OCI-LY1 (cell line): ENCODE data around the gene CDC73.

Source experiments
- H2AFZ ChIP-seq: fragments of 200-600 bp; sonication (generic), shearing (Covaris generic); 2 replicates; pipeline ENCODE4 v1.6.0; 2014; ENCODE audit warnings: antibody characterized with exemption, mild to moderate bottlenecking, low read length
- H3F3A ChIP-seq: fragments of 200-600 bp; sonication (generic), shearing (Covaris generic); 2 replicates; pipeline ENCODE4 v1.6.0; 2014; ENCODE audit warnings: mild to moderate bottlenecking, antibody characterized with exemption, low read length, moderate library complexity; ENCODE audit not compliant: insufficient read depth
- H3K27ac ChIP-seq: fragments of 200-600 bp; sonication (generic); 2 replicates; pipeline ENCODE4 v1.5.1; 2014; ENCODE audit warnings: low read length, mixed run types, mild to moderate bottlenecking, low read depth; ENCODE audit not compliant: poor library complexity, severe bottlenecking
- H3K27me3 ChIP-seq: fragments of 200-600 bp; sonication (generic); 2 replicates; pipeline ENCODE4 v1.6.0; 2014; ENCODE audit warnings: antibody characterized with exemption, mild to moderate bottlenecking, low read length, moderate library complexity; ENCODE audit not compliant: insufficient read depth
- H3K36me3 ChIP-seq: fragments of 200-600 bp; sonication (generic); 2 replicates; pipeline ENCODE4 v1.6.1; 2014; ENCODE audit warnings: mild to moderate bottlenecking, antibody characterized with exemption, low read length, moderate library complexity, mixed read lengths; ENCODE audit not compliant: insufficient read depth
- H3K4me1 ChIP-seq: fragments of 200-600 bp; sonication (generic); 2 replicates; pipeline ENCODE4 v1.5.1; 2014; ENCODE audit warnings: mild to moderate bottlenecking, low read length, moderate library complexity; ENCODE audit not compliant: insufficient read depth, severe bottlenecking
- H3K4me2 ChIP-seq: fragments of 200-600 bp; sonication (generic), shearing (Covaris generic); 2 replicates; pipeline ENCODE4 v1.6.1; 2014; ENCODE audit warnings: low read length
- H3K4me3 ChIP-seq: fragments of 200-600 bp; sonication (generic); 2 replicates; pipeline ENCODE4 v1.5.1; 2014; ENCODE audit warnings: low read length, low read depth, mild to moderate bottlenecking, mixed read lengths; ENCODE audit not compliant: poor library complexity, severe bottlenecking
- H3K79me2 ChIP-seq: fragments of 200-600 bp; shearing (Covaris generic); 2 replicates; pipeline ENCODE4 v1.6.1; 2016; ENCODE audit warnings: mixed run types, low read length, mixed read lengths; ENCODE audit not compliant: insufficient read depth
- H3K9ac ChIP-seq: fragments of 200-600 bp; sonication (generic), shearing (Covaris generic); 2 replicates; pipeline ENCODE4 v1.6.1; 2014; ENCODE audit warnings: mild to moderate bottlenecking, low read length, mixed read lengths
- H3K9me2 ChIP-seq: fragments of 200-600 bp; sonication (generic), shearing (Covaris generic); 2 replicates; pipeline ENCODE4 v1.6.1; 2014; ENCODE audit warnings: low read depth, mild to moderate bottlenecking, low read length, mixed read lengths
- H3K9me3 ChIP-seq: fragments of 200-600 bp; shearing (Covaris generic); 2 replicates; pipeline ENCODE4 v1.6.1; 2014; ENCODE audit warnings: low read length, mixed read lengths
- H4K20me1 ChIP-seq: fragments of 200-600 bp; sonication (generic), shearing (Covaris generic); 2 replicates; pipeline ENCODE4 v1.6.0; 2016; ENCODE audit warnings: mild to moderate bottlenecking, low read length; ENCODE audit not compliant: insufficient read depth
- EZH2 ChIP-seq: fragments of 200-600 bp; sonication (generic), shearing (Covaris generic); IDR thresholded peaks from 2 replicates; pipeline ENCODE4 v1.8.0; 2017; ENCODE audit warnings: borderline replicate concordance, mixed run types, mild to moderate bottlenecking, antibody characterized with exemption, low read length, moderate library complexity, mixed read lengths
- TF ChIP-seq, protein P1 (sequence below): fragments of 200-600 bp; sonication (generic), shearing (Covaris generic); IDR thresholded peaks from 2 replicates; pipeline ENCODE4 v1.5.1; 2017; ENCODE audit warnings: mild to moderate bottlenecking, antibody characterized with exemption, low read length, moderate library complexity, mixed read lengths

CDC73 gene

DNA sequence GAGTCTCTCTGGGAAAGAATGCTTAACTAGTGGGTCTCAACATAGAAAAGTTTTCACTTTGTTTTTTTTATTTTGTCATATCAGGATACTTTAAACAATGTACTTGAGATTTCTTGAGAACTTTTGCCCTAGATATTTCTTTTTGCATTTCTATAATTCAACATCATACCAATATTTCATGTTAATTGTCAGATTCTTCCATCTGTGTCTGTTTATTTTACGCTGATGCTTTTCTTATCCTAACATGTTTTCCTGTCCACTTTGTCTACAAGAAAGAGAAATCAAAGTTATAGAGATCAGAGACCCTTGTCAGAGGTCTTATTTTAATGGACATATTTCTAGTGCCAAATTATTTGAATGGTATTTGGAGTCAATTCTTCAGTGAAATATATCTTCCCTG is 160.1 kb downstream of the CDC73 start:
- Histone ChIP-seq H3K9ac (no peak overlapping the region), H3K4me2 (no peak overlapping the region), H2AFZ (no peak overlapping the region), H3K27me3 (no peaks in the 10 kb centered on the region), H4K20me1 (no peaks in the 10 kb centered on the region), H3K4me1 (no peaks in the 10 kb centered on the region), H3K27ac (no peak overlapping the region), H3K79me2 (no peaks in the 10 kb centered on the region), H3K9me3 (no peaks in the 10 kb centered on the region), H3K4me3 (no peak overlapping the region), H3K36me3 (no peaks in the 10 kb centered on the region), H3F3A (no peaks in the 10 kb centered on the region), H3K9me2 (no peaks in the 10 kb centered on the region)
- TF ChIP-seq EZH2, result no peak
- TF ChIP-seq, protein P1, sequence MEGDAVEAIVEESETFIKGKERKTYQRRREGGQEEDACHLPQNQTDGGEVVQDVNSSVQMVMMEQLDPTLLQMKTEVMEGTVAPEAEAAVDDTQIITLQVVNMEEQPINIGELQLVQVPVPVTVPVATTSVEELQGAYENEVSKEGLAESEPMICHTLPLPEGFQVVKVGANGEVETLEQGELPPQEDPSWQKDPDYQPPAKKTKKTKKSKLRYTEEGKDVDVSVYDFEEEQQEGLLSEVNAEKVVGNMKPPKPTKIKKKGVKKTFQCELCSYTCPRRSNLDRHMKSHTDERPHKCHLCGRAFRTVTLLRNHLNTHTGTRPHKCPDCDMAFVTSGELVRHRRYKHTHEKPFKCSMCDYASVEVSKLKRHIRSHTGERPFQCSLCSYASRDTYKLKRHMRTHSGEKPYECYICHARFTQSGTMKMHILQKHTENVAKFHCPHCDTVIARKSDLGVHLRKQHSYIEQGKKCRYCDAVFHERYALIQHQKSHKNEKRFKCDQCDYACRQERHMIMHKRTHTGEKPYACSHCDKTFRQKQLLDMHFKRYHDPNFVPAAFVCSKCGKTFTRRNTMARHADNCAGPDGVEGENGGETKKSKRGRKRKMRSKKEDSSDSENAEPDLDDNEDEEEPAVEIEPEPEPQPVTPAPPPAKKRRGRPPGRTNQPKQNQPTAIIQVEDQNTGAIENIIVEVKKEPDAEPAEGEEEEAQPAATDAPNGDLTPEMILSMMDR, result no peak

DNA sequence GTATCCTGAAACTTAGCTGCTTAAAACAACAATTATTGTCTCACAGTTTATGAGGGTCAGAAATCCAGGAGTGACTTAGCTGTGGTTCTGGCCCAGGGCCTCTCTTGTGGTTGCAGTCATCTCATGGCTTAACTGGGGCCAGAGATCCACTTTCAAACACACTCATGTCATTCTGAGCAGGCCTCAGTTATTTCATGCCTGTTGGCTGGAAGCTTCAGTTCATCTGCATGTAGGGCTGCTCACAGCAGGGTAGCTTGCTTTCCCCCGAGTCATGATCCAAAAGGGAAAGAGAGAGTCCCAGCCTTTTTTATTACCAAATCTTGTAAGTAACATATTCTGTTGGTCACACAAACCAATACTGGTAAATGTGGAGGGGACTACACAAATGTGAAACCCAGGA is 161.2 kb downstream of the CDC73 start:
- H3K27ac ChIP-seq, result no peak overlapping the region
- no peaks in the 10 kb centered on the region for H3K27me3 ChIP-seq
- H3K9ac ChIP-seq, result no peak overlapping the region
- no peak overlapping the region for H2AFZ ChIP-seq
- no peaks in the 10 kb centered on the region for H3F3A ChIP-seq
- H3K79me2 ChIP-seq, result no peaks in the 10 kb centered on the region
- H3K9me3 ChIP-seq, result no peaks in the 10 kb centered on the region
- no peaks in the 10 kb centered on the region for H3K9me2 ChIP-seq
- no peaks in the 10 kb centered on the region for H3K36me3 ChIP-seq
- H3K4me3 ChIP-seq, result no peak overlapping the region
- no peaks in the 10 kb centered on the region for H3K4me1 ChIP-seq
- TF ChIP-seq, protein P1, result no peak
- TF ChIP-seq EZH2, result no peak
- no peak overlapping the region for H3K4me2 ChIP-seq
- H4K20me1 ChIP-seq, result no peaks in the 10 kb centered on the region

DNA sequence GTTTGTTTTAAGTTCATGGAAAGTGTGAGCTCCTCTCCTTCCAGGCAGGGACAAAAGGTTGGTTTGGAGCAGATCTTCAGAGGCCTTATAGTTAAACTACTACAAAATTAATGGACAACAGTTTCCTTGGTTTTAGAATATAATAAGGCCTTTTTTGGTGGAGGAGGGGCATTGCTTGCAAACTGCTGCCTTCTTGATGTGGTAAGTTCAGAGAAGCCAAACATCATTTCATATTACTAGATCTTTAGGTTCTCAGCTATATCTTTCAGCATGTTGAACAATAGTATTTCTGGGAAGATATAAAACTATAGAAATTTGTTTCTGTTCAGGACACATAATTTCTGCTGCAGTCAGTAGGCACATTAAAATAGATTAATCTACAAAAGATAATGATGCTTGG is 162.4 kb downstream of the CDC73 start:
- H3K27ac ChIP-seq, result no peak overlapping the region
- no peaks in the 10 kb centered on the region for H3K27me3 ChIP-seq
- H3K9me2 ChIP-seq, result no peaks in the 10 kb centered on the region

More for the DNA sequence above, 162.4 kb downstream of the CDC73 start:
- TF ChIP-seq EZH2, result no peak
- TF ChIP-seq, protein P1, result no peak
- no peak overlapping the region for H3K4me2 ChIP-seq
- no peaks in the 10 kb centered on the region for H3F3A ChIP-seq
- no peaks in the 10 kb centered on the region for H3K4me1 ChIP-seq
- H3K79me2 ChIP-seq, result no peaks in the 10 kb centered on the region
- H3K4me3 ChIP-seq, result no peak overlapping the region
- no peaks in the 10 kb centered on the region for H3K36me3 ChIP-seq
- H4K20me1 ChIP-seq, result no peaks in the 10 kb centered on the region
- H2AFZ ChIP-seq, result no peak overlapping the region
- H3K9ac ChIP-seq, result no peak overlapping the region
- H3K9me3 ChIP-seq, result no peaks in the 10 kb centered on the region
